ENCODE results near the gene SCNN1B.
A peak's percentile ranks its signal among the peaks of the same experiment; 100 is the strongest.
"Not testable (repeated sequence)": the region's sequence is repeated elsewhere in the genome, so short reads cannot be mapped to it uniquely, and the experiment has no call there.

Gene SCNN1B

DNA sequence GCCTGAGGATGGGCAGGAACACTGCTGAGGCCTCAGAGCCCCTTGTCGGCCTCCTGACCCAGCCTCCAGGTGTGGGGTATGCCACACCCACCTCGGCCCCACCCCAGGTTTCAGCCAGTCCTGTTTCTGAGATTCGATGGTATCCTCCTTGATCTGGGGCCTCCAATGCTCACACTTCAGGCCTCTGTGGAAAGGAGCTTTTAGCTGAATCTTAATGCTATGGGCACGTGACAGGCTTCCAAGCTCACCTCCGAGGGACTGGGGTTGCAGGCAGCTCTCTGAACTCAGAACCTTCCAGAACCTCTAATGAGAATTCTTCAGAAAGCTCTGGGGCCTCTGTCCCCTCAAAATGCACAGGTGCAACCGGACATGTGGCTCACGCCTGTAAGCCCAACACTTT lies 54.8 kb downstream of the SCNN1B start:
- no peak for DNase-seq

DNA sequence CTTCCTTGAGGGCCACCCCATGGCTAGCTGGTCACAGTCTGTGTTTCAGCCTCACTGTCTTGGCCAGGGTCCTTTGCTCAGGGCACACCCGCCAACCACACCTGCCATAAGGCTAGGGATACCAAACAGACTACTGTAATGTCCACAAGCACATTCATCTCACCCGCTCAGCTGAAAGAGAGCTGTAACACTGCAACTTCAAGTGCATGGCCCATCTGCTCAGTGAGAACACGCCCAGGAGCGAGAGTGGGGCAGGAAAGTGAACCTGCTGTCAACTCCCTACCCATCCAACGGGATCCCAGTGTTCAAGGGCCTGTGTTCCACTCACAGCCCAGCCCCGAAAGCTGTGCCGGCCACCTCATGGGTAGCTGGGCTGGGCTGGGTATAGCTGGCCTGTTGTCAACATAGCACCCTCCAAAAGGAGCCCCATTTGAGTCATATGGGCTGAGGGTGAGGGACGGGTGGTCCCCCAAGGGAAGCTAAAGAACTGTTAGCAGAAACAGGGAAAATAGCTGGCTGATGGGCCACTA lies 55.7 kb downstream of the SCNN1B start:
- no peak for DNase-seq

- no peak for DNase-seq
These were observed 57.1 kb downstream of the SCNN1B start for GRCh38 chr16:23359092-23359760.

DNA sequence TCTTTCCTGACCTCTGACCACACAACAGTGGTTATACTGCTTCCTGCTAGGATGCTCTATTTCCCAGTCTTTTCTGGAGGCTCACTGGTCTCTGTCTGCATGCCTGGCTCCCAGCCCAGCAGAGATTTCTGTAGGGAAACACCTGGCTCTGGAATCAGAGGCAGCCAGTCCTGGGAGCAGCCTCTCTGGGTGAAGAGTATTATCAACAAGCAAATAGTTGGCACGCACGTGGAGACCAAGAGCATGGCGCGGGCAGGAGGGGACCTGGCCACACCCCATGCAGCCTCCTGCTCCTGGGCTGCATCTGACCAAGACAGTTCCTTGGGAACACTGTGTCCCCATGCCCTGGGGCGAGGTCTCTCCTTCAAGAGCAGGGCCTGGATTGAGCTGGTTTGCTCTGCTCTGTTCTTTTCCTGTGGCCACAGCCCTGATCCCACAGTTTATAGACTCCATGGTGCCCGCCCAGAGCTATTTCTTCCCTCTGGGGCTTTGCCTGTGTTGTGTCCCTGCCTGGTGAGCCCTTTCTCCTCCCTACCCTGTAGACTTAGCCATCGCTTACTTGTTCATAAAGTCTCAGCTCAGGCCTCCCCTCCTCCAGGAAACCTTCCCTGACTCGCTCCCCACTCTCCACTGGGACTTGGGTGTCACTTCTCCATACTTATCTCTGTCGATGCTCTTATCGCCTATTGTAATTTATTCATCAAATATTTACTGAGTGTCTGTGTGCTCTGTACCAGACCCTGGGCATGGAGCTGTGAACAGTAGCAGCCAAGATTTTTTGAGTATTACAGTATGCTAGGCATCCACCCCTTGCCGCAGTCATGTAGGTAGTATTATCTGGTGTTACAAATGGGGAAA lies 60.6 kb downstream of the SCNN1B start:
- DNase-seq, result no peak

- DNase-seq, result peak; percentile 46
These were observed 63.6 kb downstream of the SCNN1B start for GRCh38 chr16:23365602-23366240.

GRCh38 chr16:23366341-23366740 lies 64.2 kb downstream of the SCNN1B start:
- not testable (repeated sequence) for DNase-seq

GRCh38 chr16:23367564-23367963 lies 65.5 kb downstream of the SCNN1B start:
- no peak for DNase-seq

DNA sequence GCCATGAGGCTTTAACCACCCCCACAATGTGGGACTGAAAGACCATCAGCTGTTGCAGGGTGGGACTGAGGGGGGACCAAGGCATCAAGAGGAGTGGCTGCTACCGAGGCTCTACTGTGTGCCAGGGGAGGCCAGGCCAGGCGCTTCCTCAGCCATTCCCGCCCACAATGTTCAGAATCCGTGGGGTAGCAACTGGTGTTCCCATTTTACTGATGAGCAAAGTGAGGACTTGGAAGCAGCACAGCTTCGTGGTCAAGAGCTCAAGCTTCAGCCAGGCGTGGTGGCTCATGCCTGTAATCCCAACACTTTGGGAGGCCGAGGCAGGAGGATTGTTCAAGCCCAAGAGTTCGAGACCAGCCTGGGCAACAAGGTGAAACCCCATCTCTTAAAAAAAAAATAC lies 65.9 kb downstream of the SCNN1B start:
- no peak for DNase-seq

- DNase-seq, result no peak
These were observed 66.4 kb downstream of the SCNN1B start for GRCh38 chr16:23368469-23368868.

DNA sequence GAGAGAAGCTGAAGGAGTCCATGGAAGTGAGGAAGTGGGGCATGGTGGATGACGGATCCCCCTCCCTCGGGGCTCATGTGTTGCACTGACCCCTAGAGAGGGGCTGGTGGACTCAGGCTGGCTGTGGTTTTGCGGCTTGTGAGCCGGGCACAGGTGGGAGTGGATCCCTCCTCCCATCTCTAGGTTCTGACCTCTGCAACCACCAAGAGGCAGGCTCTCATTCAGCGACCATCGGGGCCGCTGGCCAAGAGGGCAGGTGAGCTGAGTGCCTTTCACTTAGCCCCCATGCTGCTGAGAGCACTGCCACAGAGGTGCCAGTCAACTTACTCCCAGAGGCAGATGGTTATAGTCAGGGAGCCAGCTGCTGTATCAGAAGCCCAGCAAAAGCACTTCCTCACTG lies 67.3 kb downstream of the SCNN1B start:
- no peak for DNase-seq

- no peak for DNase-seq
These were observed 69.3 kb downstream of the SCNN1B start for GRCh38 chr16:23371368-23371767.

- DNase-seq, result no peak
These were observed 71.5 kb downstream of the SCNN1B start for GRCh38 chr16:23373436-23374219.

DNA sequence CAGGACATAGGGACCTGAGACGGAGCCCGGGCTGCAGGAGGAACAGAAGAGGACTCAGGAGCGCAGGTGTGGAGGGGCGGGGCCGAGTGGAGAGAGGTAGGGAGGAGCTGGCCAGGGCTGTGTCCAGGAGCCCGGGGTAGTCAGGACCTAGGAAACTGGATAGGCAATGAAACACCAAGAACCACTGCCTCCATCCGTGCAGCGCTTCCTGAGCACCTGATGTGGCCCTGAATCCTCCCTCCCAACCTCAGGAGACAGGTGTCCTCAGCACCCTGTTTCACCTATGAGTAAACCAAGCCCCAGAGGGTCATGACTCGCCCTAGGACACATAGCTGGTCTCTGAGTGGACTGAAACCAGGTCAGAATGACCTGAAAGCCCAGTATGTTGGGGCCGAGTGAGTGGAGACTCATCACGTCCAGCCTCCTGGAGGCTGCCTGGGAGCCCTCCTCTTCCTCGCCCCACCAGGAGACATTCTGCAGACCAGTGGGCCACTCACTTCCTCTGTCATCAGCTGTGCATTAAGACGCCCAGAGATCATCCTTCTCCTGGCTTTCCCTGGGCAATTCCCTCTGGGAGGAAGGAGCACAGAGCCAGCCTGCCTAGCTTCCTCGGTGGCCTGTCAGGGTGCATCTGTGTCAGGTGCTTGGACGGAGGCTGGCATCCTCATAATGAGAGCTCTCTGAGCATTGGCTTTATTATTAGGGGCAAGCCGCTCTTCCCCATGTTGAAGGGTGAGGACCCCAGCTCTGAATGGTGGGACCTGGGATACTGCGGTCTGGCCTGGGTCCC lies 72.8 kb downstream of the SCNN1B start:
- no peak for DNase-seq

DNA sequence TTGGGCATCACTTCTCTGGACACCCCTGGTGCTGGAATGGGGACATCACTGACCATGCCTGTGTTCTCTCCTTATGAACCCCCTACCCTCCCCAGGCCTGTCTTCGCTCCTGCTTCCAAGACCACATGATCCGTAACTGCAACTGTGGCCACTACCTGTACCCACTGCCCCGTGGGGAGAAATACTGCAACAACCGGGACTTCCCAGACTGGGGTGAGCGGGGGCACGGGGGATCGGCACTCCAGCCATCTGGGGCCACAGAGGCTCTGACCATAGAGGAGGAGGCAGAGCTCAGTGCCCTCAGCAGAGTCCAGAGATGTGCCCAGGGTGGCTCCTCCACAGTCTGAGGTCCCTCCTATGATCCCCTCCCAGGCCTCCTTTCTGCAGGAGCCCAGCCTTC lies 73.5 kb downstream of the SCNN1B start:
- no peak for DNase-seq

DNA sequence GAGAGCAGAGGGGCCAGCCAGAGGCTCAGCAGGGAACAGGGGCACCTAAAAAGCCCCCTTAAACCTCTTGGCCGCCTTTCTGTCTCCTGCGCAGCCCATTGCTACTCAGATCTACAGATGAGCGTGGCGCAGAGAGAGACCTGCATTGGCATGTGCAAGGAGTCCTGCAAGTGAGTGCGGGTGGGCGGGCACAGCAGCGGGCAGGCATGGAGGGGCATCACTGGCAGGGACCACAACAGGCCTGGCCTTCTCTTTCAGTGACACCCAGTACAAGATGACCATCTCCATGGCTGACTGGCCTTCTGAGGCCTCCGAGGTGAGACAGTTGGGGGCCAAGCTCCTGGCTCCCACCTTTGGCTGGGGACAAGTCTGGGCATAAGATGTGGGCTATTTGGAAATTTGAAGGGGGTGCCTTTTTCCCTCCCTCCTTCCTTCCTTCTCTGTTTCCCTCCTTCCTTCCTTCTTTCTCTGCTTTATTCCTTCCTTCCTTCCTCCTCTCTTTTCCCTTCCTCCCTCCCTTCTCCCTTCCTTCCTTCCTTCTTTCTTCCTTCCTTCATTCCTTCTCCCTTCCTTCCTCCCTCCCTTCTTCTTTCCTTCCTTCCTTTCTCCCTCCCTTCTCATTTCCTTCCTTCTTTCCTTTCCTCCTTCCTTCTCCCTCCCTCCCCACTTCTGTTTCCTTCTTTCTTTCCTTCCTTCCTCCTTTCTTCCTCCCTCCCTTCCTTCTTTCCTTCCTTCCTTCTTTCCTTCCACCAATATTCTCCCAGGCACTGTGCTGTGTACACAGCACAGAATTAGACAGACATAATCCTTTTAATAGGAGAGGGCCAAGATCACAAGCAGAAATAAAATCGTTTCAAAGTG lies 75.2 kb downstream of the SCNN1B start:
- no peak for DNase-seq

DNA sequence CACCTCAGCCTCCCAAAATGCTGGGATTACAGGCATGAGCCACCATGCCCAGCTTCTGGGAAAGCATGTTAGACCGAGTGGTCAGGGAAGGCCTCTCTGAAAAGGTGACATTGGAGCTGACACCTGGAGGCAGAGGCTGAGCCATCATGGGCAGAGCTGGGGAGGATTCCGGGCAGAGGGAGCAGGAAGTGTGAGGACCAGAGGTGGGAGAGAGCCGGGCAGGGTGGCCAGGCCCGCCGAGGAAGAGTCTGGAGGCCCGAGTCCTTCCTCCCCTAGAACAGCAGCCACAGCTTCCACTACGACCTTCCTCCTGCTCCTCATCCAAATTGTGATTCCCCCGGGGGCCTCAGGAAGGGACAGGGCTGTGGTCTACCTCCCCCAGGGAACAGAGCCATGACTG lies 76.2 kb downstream of the SCNN1B start:
- DNase-seq, result no peak

DNA sequence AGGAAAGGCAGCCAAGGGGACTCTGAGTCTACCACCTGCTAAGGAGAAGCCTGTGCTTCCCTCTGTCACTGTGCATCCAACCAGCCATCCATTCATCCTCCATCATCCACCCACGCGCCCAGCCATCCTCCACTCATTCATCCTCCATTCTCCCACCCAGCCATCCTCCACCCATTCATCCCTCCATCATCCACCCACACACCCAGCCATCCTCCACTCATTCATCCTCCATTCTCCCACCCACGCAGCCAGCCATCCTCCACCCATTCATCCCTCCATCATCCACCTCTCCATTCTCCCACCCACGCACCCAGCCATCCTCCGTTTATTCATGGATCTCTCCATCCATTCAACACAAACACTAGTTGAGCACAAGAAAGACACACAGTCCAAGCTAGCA lies 76.8 kb downstream of the SCNN1B start:
- no peak for DNase-seq

GRCh38 chr16:23379707-23380106 lies 77.6 kb downstream of the SCNN1B start:
- no peak for DNase-seq

- no peak for DNase-seq
These were observed 78.4 kb downstream of the SCNN1B start for GRCh38 chr16:23380501-23380951.

- DNase-seq, result not testable (repeated sequence)
These were observed 79.6 kb downstream of the SCNN1B start for GRCh38 chr16:23381702-23382101.

DNA sequence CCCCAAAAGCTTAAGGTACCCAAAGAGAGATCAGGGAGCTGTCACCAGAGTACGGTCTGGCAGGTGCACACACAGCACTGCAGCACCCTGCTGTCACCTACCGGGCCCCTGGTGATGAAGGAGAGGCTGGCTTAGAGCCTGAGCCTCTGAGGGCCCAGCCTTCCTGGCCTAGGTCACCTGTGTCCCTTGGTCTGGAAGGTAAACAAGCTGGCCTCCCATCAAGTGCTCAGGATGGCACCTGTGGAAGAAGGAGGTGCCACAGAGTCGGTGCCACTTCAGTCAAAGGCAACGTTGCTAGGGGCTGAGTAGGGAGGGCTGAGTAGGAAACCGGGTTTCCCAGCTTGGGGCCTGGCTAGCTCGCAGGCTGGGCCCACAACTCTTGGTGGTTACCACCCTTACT lies 80.2 kb downstream of the SCNN1B start:
- no peak for DNase-seq
